Endothelial cell of umbilical vein (primary cell): ENCODE results near the gene SAP130. TPM values are rescaled to one million over a fixed set of nuclear protein-coding genes. Genes with fewer than 3 reads are reported as not detected.
A peak's percentile ranks its signal among the peaks of the same experiment; 100 is the strongest.

ENCODE experiments used
- BruUV-seq: library from RNA; stranded (reverse); fragments of 400-500 nt; replicated peaks from 2 replicates; lab custom pipeline; 2021; lab: Mats Ljungman, UMichigan
- CTCF ChIA-PET: fragments of 300-600, 350-600 bp; sonication (Branson Sonifier 250); formaldehyde crosslinking; loops from one replicate; lab custom pipeline; 2021; ENCODE audit warnings: antibody characterized with exemption, inconsistent platforms; lab: Charles Lee
- POLR2A ChIA-PET: fragments of 300-600, 350-600 bp; sonication (Branson Sonifier 250); formaldehyde crosslinking; loops from one replicate; lab custom pipeline; 2021; ENCODE audit warnings: antibody characterized with exemption, inconsistent platforms; lab: Charles Lee
- DNase-seq: peaks from one replicate; pipeline ENCODE4 v3.0.0-alpha.2; 2011; ENCODE audit warnings: low read depth, low spot score
- FAIRE-seq: peaks from 2 replicates; lab custom pipeline; 2011; peaks lifted over from hg19 to GRCh38; lab: Jason Lieb, UNC
- H2AFZ ChIP-seq: 2 replicates; pipeline ENCODE4 v1.6.0; 2012; ENCODE audit warnings: low read depth, low read length, control low read depth, inconsistent platforms
- H3K27ac ChIP-seq: 2 replicates; pipeline ENCODE4 v1.5.1; 2011; ENCODE audit warnings: low read depth, mild to moderate bottlenecking, control low read depth, low read length, moderate library complexity; ENCODE audit not compliant: insufficient read depth
- H3K27me3 ChIP-seq, 2 experiments: 2 replicates each; pipeline versions ENCODE4 v1.6.0 to v1.6.1; 2011; ENCODE audit warnings: low read length in 2 of 2, mixed read lengths in 1 of 2; ENCODE audit not compliant: control insufficient read depth in 2 of 2, insufficient read depth in 2 of 2
- H3K36me3 ChIP-seq, 2 experiments: 2 replicates in 1 of 2; 3 replicates in 1 of 2; pipeline ENCODE4 v1.5.1; 2011; ENCODE audit warnings: low read length in 2 of 2, mild to moderate bottlenecking in 1 of 2, moderate library complexity in 1 of 2; ENCODE audit not compliant: control insufficient read depth in 2 of 2, insufficient read depth in 2 of 2; ENCODE audit errors: extremely low read depth in 1 of 2
- H3K4me1 ChIP-seq: 3 replicates; pipeline ENCODE4 v1.5.1; 2011; ENCODE audit warnings: mild to moderate bottlenecking, low read length; ENCODE audit not compliant: control insufficient read depth, insufficient read depth; ENCODE audit errors: extremely low read depth
- H3K4me2 ChIP-seq: 2 replicates; pipeline ENCODE4 v1.6.1; 2011; ENCODE audit warnings: low read length, control low read depth, mixed read lengths; ENCODE audit not compliant: insufficient read depth
- H3K4me3 ChIP-seq, 3 experiments: fragments of 200-600 bp in 1 of 3; sonication (generic), shearing (Covaris generic) in 1 of 3; replicated peaks in 1 of 3; 2 replicates each; pipeline ENCODE4 v1.5.1; 2011 to 2016; ENCODE audit warnings: control low read depth in 3 of 3, low read length in 3 of 3, mild to moderate bottlenecking in 2 of 3, inconsistent platforms in 1 of 3, low read depth in 1 of 3, moderate library complexity in 1 of 3; ENCODE audit not compliant: insufficient read depth in 1 of 3
- H3K79me2 ChIP-seq: 2 replicates; pipeline ENCODE4 v1.6.0; 2012; ENCODE audit warnings: low read length, inconsistent platforms; ENCODE audit not compliant: control insufficient read depth, insufficient read depth
- H3K9ac ChIP-seq: replicated peaks from 2 replicates; pipeline ENCODE3; 2011; ENCODE audit warnings: low read length, control low read depth; ENCODE audit not compliant: insufficient read depth; ENCODE audit errors: extremely low read depth
- H3K9me1 ChIP-seq: replicated peaks from 3 replicates; pipeline ENCODE4 v1.6.0; 2011; ENCODE audit warnings: mild to moderate bottlenecking, low read length; ENCODE audit not compliant: control insufficient read depth, insufficient read depth; ENCODE audit errors: extremely low read depth
- H3K9me3 ChIP-seq: replicated peaks from 2 replicates; pipeline ENCODE4 v1.5.1; 2012; ENCODE audit warnings: low read length, inconsistent platforms; ENCODE audit not compliant: control insufficient read depth, insufficient read depth
- H4K20me1 ChIP-seq: replicated peaks from 2 replicates; pipeline ENCODE3; 2011; ENCODE audit warnings: mild to moderate bottlenecking, low read length; ENCODE audit not compliant: control insufficient read depth, insufficient read depth; ENCODE audit errors: extremely low read depth
- EZH2 ChIP-seq: IDR thresholded peaks from 2 replicates; pipeline ENCODE4 v1.6.1; 2012; ENCODE audit warnings: borderline replicate concordance, low read depth, mild to moderate bottlenecking, moderate library complexity, low read length, inconsistent platforms; ENCODE audit not compliant: severe bottlenecking
- FOS ChIP-seq: IDR thresholded peaks from 2 replicates; pipeline ENCODE4 v1.6.1; 2011; ENCODE audit warnings: mild to moderate bottlenecking, low read length, moderate library complexity, borderline replicate concordance; ENCODE audit not compliant: insufficient read depth
- GATA2 ChIP-seq: IDR thresholded peaks from 2 replicates; pipeline ENCODE4 v1.7.0; 2011; ENCODE audit warnings: low read depth, mild to moderate bottlenecking, moderate library complexity, mixed read lengths, low read length; ENCODE audit not compliant: insufficient read length, insufficient read depth
- JUN ChIP-seq: IDR thresholded peaks from 2 replicates; pipeline ENCODE4 v1.6.1; 2011; ENCODE audit warnings: borderline replicate concordance, low read depth; ENCODE audit not compliant: insufficient read length, insufficient read depth
- MYC ChIP-seq: IDR thresholded peaks from one replicate; pipeline ENCODE4 v1.6.1; 2011; ENCODE audit warnings: mild to moderate bottlenecking, low read depth, low read length
- POLR2A ChIP-seq: IDR thresholded peaks from 2 replicates; pipeline ENCODE4 v1.6.1; 2012; ENCODE audit warnings: low read depth, mild to moderate bottlenecking, control low read depth, low read length
- POLR2AphosphoS5 ChIP-seq: IDR thresholded peaks from 2 replicates; pipeline ENCODE4 v1.6.1; 2012; ENCODE audit warnings: low read depth, mild to moderate bottlenecking, control low read depth, low read length, moderate library complexity; ENCODE audit not compliant: insufficient read depth
- dilution Hi-C: fragments of 300-500 bp; cut with MboI; formaldehyde crosslinking; loops from one replicate; pipeline ENCODE4 v1.15.0; 2019; ENCODE audit warnings: low sequenced_read_pairs; ENCODE audit not compliant: extremely low pct_ligation_motif_present
- intact Hi-C: fragments of 100-400 bp; cut with micrococcal nuclease; formaldehyde crosslinking; loops from one replicate; pipeline ENCODE4 v1.10.0; 2022
- polyA plus RNA-seq, 4 experiments: library from polyadenylated mRNA; depleted of rRNA in 3 of 4; stranded (reverse) in 3 of 4; unstranded in 1 of 4; fragments of >200 nt; gene quantifications; 2 replicates each; pipeline versions ENCODE4 v1.2.1 to v1.2.3, GENCODE V29; 2011 to 2012; ENCODE audit warnings: missing spikeins in 1 of 4
- total RNA-seq: library from RNA; stranded (reverse); gene quantifications from 2 replicates; pipeline ENCODE4 v1.2.3, GENCODE V29; 2021
- TF ChIP-seq, protein P1 (sequence below), 2 donors: IDR thresholded peaks; 1 replicate in 1 of 2; 2 replicates in 1 of 2; pipeline ENCODE4 v1.5.1; 2011; ENCODE audit warnings: low read length in 2 of 2, mild to moderate bottlenecking in 2 of 2, moderate library complexity in 2 of 2, control low read depth in 1 of 2, inconsistent platforms in 1 of 2, low read depth in 1 of 2; ENCODE audit not compliant: insufficient read depth in 1 of 2; ENCODE audit errors: extremely low read depth in 1 of 2
- TF ChIP-seq, protein P2 (sequence below): IDR thresholded peaks from 2 replicates; pipeline ENCODE4 v1.6.1; 2011; ENCODE audit not compliant: insufficient read depth, insufficient read length

SAP130 gene
- total and polyA plus RNA-seq, 2 donors (not counting 3 experiments of a cell fraction or from before 2014, with no cell fraction given): 26.8 to 34.3 TPM

DNA sequence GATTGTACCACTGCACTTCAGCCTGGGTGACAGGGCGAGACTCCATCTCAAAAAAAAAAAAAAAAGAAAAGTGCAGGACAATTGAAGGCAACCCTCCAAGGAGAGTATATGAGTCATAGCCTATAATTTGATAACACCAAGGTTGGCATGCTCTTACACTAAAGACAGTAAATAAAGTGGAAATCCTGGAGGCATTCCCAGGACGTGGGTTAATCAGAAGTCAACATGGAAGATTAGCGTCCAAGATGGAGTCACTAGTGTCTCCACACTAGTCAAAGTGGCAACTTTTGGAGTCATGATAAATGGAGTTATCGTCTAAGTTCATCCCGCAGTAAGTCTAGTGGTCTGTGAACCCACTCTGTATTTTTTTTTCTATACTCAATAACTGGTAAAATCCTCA, 41.9 kb upstream of the SAP130 start:
- Histone ChIP-seq H3K9me1 (no peaks in the 10 kb centered on the region), H3K27me3 (peaks cover 0 to 2% of the 10 kb centered on the region in 2 experiments), H3K27ac (no peak overlapping the region), H3K4me1 (no peaks in the 10 kb centered on the region), H2AFZ (no peak overlapping the region), H3K79me2 (no peaks in the 10 kb centered on the region), H3K9me3 (no peaks in the 10 kb centered on the region), H4K20me1 (no peaks in the 10 kb centered on the region), H3K36me3 (no peaks in the 10 kb centered on the region), H3K9ac (no peak overlapping the region), H3K4me2 (no peak overlapping the region), H3K4me3 (no peak overlapping the region)
- BruUV-seq: no TSS peak
- POLR2A ChIA-PET: no interaction called here
- TF ChIP-seq GATA2: no peak
- peak; percentile 4 for TF ChIP-seq JUN
- no peak for FAIRE-seq
- dilution Hi-C loops (no loop called here), intact Hi-C loops (loop anchor here (10.0 kb wide), 1 partner anchor 255 kb away; no protein-coding TSS in a partner anchor)
- CTCF ChIA-PET: no interaction called here
- peak; percentile 55 for DNase-seq

DNA sequence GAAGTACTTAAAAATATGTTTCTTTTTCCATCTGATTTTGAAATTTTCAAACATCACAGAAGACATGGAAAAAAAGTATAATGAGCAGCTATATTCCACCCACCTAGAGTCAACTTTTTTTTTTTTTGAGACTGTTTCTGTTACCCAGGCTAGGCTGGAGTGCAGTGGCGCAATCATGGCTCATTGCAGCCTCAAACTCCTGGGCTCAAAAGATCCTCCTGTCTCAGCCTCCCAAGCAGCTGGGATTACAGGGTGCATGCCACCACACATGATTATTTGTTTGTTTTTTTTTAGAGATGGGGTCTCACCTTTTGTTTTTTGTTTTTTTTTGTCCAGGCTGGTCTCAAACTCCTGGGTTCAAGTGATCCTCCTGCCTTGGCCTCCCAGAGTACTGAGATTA, 36.5 kb upstream of the SAP130 start:
- TF ChIP-seq JUN (no peak), GATA2 (no peak), POLR2AphosphoS5 (no peak), FOS (no peak), EZH2 (no peak), MYC (no peak), POLR2A (no peak)
- TF ChIP-seq, protein P1, sequence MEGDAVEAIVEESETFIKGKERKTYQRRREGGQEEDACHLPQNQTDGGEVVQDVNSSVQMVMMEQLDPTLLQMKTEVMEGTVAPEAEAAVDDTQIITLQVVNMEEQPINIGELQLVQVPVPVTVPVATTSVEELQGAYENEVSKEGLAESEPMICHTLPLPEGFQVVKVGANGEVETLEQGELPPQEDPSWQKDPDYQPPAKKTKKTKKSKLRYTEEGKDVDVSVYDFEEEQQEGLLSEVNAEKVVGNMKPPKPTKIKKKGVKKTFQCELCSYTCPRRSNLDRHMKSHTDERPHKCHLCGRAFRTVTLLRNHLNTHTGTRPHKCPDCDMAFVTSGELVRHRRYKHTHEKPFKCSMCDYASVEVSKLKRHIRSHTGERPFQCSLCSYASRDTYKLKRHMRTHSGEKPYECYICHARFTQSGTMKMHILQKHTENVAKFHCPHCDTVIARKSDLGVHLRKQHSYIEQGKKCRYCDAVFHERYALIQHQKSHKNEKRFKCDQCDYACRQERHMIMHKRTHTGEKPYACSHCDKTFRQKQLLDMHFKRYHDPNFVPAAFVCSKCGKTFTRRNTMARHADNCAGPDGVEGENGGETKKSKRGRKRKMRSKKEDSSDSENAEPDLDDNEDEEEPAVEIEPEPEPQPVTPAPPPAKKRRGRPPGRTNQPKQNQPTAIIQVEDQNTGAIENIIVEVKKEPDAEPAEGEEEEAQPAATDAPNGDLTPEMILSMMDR (IDR thresholded peaks at IDR 0.05; ENCODE audit: extremely low read depth in 1 of 2, insufficient read depth in 1 of 2, low read depth in 1 of 2, low read length in 2 of 2): no peak
- TF ChIP-seq, protein P2, sequence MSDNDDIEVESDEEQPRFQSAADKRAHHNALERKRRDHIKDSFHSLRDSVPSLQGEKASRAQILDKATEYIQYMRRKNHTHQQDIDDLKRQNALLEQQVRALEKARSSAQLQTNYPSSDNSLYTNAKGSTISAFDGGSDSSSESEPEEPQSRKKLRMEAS: no peak
- no peak overlapping the region for H3K4me3 ChIP-seq
- ChIA-PET POLR2A (no interaction called here), CTCF (interaction anchor here (1.0 to 3.2 kb wide), 15 partner anchors 19 to 1859 kb away, joined by 3 to 39 read pairs (median 6); partner anchors contain the start of genes SAP130 and UGGT1)
- dilution Hi-C loops: no loop called here
- H3K4me1 ChIP-seq: no peaks in the 10 kb centered on the region
- no peaks in the 10 kb centered on the region for H3K27me3 ChIP-seq
- no peaks in the 10 kb centered on the region for H3K9me1 ChIP-seq
- H3K27ac ChIP-seq: no peak overlapping the region
- H4K20me1 ChIP-seq: no peaks in the 10 kb centered on the region
- DNase-seq (no peak), FAIRE-seq (no peak)
- no TSS peak for BruUV-seq
- H3K79me2 ChIP-seq: no peaks in the 10 kb centered on the region
- no peak overlapping the region for H2AFZ ChIP-seq
- no peak overlapping the region for H3K9ac ChIP-seq
- no peaks in the 10 kb centered on the region for H3K36me3 ChIP-seq
- H3K4me2 ChIP-seq: no peak overlapping the region
- intact Hi-C loops: loop anchor here (5.0 to 10.0 kb wide), 3 partner anchors 260 to 1783 kb away; no protein-coding TSS in a partner anchor
- H3K9me3 ChIP-seq: no peaks in the 10 kb centered on the region
